Skeletal muscle tissue (tissue), 4 donors: ENCODE measurements around the gene KIT. TPM values are rescaled to one million over a fixed set of nuclear protein-coding genes. Genes with fewer than 3 reads are reported as not detected.
"Not testable (repeated sequence)": the region's sequence is repeated elsewhere in the genome, so short reads cannot be mapped to it uniquely, and the experiment has no call there.

ENCODE experiments used
- H3K27ac ChIP-seq: one replicate; pipeline ENCODE4 v1.7.0; 2013; ENCODE audit warnings: mild to moderate bottlenecking, low read depth, low read length, inconsistent platforms
- H3K27me3 ChIP-seq, 3 donors: one replicate each; pipeline ENCODE4 v1.7.0; 2013; ENCODE audit warnings: low read length in 3 of 3; ENCODE audit not compliant: control insufficient read depth in 3 of 3, insufficient read depth in 3 of 3
- H3K36me3 ChIP-seq, 3 donors: one replicate each; pipeline ENCODE4 v1.7.0; 2013; ENCODE audit warnings: low read length in 3 of 3; ENCODE audit not compliant: control insufficient read depth in 3 of 3, insufficient read depth in 3 of 3
- H3K4me1 ChIP-seq, 3 donors: one replicate each; pipeline ENCODE4 v1.7.0; 2013; ENCODE audit warnings: low read length in 3 of 3, mild to moderate bottlenecking in 3 of 3; ENCODE audit not compliant: control insufficient read depth in 3 of 3, insufficient read depth in 3 of 3
- H3K4me3 ChIP-seq, 3 donors: one replicate each; pipeline ENCODE4 v1.7.0; 2013; ENCODE audit warnings: low read length in 3 of 3
- H3K9ac ChIP-seq, 3 donors: one replicate each; pipeline ENCODE4 v1.7.0; 2013; ENCODE audit warnings: low read length in 3 of 3, mild to moderate bottlenecking in 3 of 3, moderate library complexity in 2 of 3, low read depth in 1 of 3
- H3K9me3 ChIP-seq, 3 donors: one replicate each; pipeline ENCODE4 v1.7.0; 2013; ENCODE audit warnings: low read length in 3 of 3; ENCODE audit not compliant: control insufficient read depth in 3 of 3
- total RNA-seq: library from RNA; depleted of rRNA; stranded (reverse); fragments of >200 nt; gene quantifications from one replicate; pipeline ENCODE4 v1.2.3, GENCODE V29; 2014
- donor health status: Osteomylitis.

Gene KIT
- total RNA-seq: 11.5 TPM

DNA sequence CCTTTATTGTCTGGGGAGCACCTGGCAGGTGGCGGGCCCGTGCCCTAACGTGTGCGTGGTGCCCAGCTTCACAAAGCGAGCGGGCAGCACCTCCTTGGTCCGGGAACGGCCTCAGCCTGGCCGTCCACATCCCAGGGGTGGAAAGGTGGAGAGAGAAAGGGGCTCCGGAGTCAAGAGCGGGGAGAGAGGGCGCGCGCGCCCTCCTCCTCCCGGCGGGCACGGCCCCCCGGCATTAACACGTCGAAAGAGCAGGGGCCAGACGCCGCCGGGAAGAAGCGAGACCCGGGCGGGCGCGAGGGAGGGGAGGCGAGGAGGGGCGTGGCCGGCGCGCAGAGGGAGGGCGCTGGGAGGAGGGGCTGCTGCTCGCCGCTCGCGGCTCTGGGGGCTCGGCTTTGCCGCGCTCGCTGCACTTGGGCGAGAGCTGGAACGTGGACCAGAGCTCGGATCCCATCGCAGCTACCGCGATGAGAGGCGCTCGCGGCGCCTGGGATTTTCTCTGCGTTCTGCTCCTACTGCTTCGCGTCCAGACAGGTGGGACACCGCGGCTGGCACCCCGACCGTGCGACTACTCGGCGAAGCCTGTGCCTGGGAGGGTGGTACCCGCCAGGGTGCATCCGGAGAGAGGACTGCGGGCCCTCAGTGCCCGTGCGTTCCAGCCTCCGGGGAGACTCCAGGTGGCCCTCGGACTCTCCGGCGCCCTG is at the start of gene KIT:
Gene KIT, plus strand, starts transcription at position 407 of the 701 bp plus-strand sequence. Its CDS starts 58 bp downstream, at position 465.
- H3K9ac ChIP-seq: peak within 1 kb of the TSS in 1 of 3 donors; percentile 63
- H3K27me3 ChIP-seq: peaks cover 12 to 47% (median 40%) of the 10 kb centered on the region in 3 donors
- no peak within 1 kb of the TSS for H3K27ac ChIP-seq
- no peaks in the 10 kb centered on the region for H3K9me3 ChIP-seq
- H3K4me1 ChIP-seq: peaks cover 20 to 27% (median 22%) of the 10 kb centered on the region in 3 donors
- peak within 1 kb of the TSS; percentile 64 to 69 (median 67) for H3K4me3 ChIP-seq
- no peaks in the 10 kb centered on the region for H3K36me3 ChIP-seq

- H3K27me3 ChIP-seq: no peaks in the 10 kb centered on the region
Observed at GRCh38 chr4:54609310-54609709, 48.4 kb upstream of the KIT start.

GRCh38 chr4:54614149-54614548 is 43.6 kb upstream of the KIT start:
- Histone ChIP-seq H3K9ac (no peak overlapping the region), H3K4me3 (no peak overlapping the region), H3K9me3 (no peaks in the 10 kb centered on the region), H3K4me1 (no peaks in the 10 kb centered on the region), H3K36me3 (no peaks in the 10 kb centered on the region), H3K27ac (no peak overlapping the region), H3K27me3 (no peaks in the 10 kb centered on the region)

More at GRCh38 chr4:54609310-54609709, 48.4 kb upstream of the KIT start:
- Histone ChIP-seq H3K9me3 (no peaks in the 10 kb centered on the region), H3K9ac (no peak overlapping the region), H3K4me3 (no peak overlapping the region), H3K36me3 (no peaks in the 10 kb centered on the region), H3K4me1 (no peaks in the 10 kb centered on the region), H3K27ac (no peak overlapping the region)

- Histone ChIP-seq H3K4me1 (no peaks in the 10 kb centered on the region), H3K4me3 (no peak overlapping the region), H3K27me3 (no peaks in the 10 kb centered on the region), H3K36me3 (no peaks in the 10 kb centered on the region), H3K9me3 (no peaks in the 10 kb centered on the region), H3K9ac (no peak overlapping the region), H3K27ac (no peak overlapping the region)
Observed at GRCh38 chr4:54620773-54621172, 37.0 kb upstream of the KIT start.

DNA sequence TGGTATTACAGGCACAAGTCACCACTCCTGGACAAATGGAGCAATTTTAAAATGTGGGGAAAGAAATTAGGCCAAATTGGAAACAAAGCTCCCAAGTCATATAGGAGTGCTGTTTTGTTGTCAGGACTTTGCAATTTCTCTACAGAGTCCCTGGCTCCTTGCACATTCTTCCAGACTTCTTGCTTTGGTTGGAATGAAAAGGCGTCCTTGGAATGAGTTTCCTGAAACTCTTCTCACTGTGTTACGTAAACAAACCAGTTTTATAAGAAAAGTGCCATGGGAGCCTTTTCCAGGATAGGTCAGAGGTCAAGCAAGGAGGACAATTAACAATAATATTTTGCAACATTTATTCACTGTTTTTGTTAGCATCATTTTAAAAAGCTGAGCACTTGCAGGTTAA is 32.4 kb upstream of the KIT start:
- H3K4me1 ChIP-seq: no peaks in the 10 kb centered on the region
- H3K27ac ChIP-seq: no peak overlapping the region
- H3K9me3 ChIP-seq: no peaks in the 10 kb centered on the region
- H3K9ac ChIP-seq: no peak overlapping the region
- no peak overlapping the region for H3K4me3 ChIP-seq
- no peaks in the 10 kb centered on the region for H3K36me3 ChIP-seq
- H3K27me3 ChIP-seq: no peaks in the 10 kb centered on the region

DNA sequence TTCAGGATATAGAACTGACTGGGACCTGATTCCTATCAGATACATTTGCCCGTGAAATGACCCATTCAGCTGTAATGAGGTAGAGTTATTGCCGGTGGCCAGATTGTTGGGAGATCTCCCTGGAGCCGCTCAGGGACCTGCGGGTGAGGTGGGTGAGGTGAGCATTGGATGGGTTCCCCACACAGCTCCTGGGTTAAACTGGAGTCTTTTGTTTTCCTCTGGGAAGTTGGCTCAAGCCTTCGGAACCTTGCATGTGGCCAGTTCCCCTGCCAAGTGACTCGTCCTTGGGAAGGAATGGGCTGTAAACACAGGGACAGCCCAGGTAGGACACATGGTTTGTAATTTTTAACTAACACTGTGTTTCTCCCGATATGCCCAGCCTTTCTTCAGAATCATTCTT is 31.6 kb upstream of the KIT start:
- no peaks in the 10 kb centered on the region for H3K27me3 ChIP-seq
- no peak overlapping the region for H3K4me3 ChIP-seq
- H3K9ac ChIP-seq: no peak overlapping the region
- no peaks in the 10 kb centered on the region for H3K9me3 ChIP-seq
- H3K4me1 ChIP-seq: no peaks in the 10 kb centered on the region
- no peaks in the 10 kb centered on the region for H3K36me3 ChIP-seq
- H3K27ac ChIP-seq: no peak overlapping the region

- no peaks in the 10 kb centered on the region for H3K36me3 ChIP-seq
- no peaks in the 10 kb centered on the region for H3K27me3 ChIP-seq
- no peak overlapping the region for H3K27ac ChIP-seq
- no peaks in the 10 kb centered on the region for H3K9me3 ChIP-seq
- H3K4me3 ChIP-seq: no peak overlapping the region
- H3K9ac ChIP-seq: no peak overlapping the region
- H3K4me1 ChIP-seq: no peaks in the 10 kb centered on the region
Observed at GRCh38 chr4:54632537-54632936, 25.2 kb upstream of the KIT start.

DNA sequence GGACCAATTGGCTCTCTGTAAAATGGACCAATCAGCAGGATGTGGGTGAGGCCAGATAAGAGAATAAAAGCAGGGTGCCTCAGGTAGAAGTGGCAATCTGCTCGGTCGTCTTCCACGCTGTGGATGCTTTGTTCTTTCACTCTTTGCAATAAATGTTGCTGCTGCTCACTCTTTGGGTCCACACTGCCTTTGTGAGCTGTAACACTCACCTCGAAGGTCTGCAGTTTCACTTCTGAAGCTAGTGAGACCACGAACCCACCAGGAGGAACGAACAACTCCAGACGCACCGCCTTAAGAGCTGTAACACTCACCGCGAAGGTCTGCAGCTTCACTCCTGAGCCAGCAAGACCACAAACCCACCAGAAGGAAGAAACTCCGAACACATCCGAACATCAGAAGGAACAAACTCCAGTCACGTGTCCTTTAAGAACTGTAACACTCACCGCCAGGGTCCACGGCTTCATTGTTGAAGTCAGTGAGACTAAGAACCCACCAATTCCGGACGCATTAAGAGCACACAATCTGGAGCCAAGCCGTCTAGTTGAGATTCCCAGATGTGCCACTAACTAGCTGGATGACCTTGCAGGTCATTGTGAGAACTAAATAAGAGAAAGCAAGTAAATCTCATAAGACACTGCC is 24.5 kb upstream of the KIT start:
- not testable (repeated sequence) for H3K4me3 ChIP-seq, H3K27ac ChIP-seq, H3K36me3 ChIP-seq, H3K9ac ChIP-seq, H3K27me3 ChIP-seq, H3K4me1 ChIP-seq, H3K9me3 ChIP-seq

DNA sequence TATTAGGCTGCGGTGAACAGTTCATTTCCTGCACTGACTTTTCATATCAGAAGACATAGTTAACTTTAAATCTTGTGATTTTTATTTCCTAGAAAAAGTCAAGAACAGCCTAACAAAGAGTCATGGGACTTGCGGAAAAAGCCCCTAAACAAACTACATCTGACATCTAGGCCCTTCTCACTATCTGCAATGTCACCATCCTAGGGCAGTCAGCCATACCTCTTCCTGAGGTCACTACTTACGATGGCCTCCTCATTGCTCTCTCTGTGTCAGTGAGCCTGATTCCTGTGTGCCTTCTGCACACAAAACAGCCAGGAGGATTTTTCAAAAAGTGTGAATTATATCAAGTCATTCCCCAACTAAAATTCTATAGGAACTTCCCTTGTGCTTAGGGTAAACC is 22.4 kb upstream of the KIT start:
- Histone ChIP-seq H3K9ac (no peak overlapping the region), H3K4me3 (no peak overlapping the region), H3K27me3 (no peaks in the 10 kb centered on the region), H3K9me3 (no peaks in the 10 kb centered on the region), H3K27ac (no peak overlapping the region), H3K4me1 (no peaks in the 10 kb centered on the region), H3K36me3 (no peaks in the 10 kb centered on the region)

GRCh38 chr4:54637325-54637724 is 20.4 kb upstream of the KIT start:
- Histone ChIP-seq H3K4me3 (no peak overlapping the region), H3K9me3 (no peaks in the 10 kb centered on the region), H3K27me3 (no peaks in the 10 kb centered on the region), H3K4me1 (no peaks in the 10 kb centered on the region), H3K27ac (no peak overlapping the region), H3K36me3 (no peaks in the 10 kb centered on the region), H3K9ac (no peak overlapping the region)
